GM12874 (cell line): ENCODE measurements around the gene ZC3H4.

Experiments used
- CTCF ChIP-seq: IDR thresholded peaks from 2 replicates; pipeline ENCODE4 v1.5.1; 2011; ENCODE audit warnings: low read depth, mild to moderate bottlenecking, control low read depth, low read length, moderate library complexity; ENCODE audit not compliant: insufficient read depth

The ZC3H4 gene

DNA sequence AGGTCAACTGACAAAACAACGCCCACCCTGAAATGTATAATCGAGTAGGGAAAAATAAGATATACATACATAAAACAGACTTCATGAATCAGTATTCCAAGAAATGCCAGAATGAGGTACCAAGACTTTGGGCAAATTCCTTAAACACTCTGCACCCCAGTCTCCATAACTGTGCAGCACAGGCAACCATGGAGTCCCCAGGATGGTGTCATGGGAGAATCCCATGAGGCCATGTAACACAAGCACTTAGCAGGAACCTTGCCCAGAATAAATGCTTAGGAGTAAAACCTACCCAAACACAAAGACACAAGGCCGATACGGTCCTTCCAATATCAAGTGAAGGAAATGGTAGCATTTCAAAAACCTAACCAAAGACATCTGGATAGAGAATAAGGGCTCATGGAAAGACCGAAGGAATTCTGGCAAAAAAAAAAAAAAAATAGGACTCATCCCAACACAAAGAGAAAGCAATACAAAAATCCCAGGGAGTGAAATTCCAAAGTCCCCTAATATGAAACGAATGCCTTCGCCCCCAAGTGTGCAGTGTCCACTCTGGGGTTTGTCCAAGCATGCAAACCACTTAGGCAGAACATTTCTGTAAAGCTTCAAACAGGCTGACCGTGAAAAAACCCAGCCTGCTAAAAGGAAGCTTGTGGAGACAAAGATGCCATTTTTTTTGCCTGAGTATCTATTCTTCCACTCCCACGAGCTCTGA, 11.1 kb downstream of the ZC3H4 start:
- TF ChIP-seq CTCF, result no peak

- TF ChIP-seq CTCF, result no peak
Observed at GRCh38 chr19:47100290-47100689, 13.3 kb downstream of the ZC3H4 start.

DNA sequence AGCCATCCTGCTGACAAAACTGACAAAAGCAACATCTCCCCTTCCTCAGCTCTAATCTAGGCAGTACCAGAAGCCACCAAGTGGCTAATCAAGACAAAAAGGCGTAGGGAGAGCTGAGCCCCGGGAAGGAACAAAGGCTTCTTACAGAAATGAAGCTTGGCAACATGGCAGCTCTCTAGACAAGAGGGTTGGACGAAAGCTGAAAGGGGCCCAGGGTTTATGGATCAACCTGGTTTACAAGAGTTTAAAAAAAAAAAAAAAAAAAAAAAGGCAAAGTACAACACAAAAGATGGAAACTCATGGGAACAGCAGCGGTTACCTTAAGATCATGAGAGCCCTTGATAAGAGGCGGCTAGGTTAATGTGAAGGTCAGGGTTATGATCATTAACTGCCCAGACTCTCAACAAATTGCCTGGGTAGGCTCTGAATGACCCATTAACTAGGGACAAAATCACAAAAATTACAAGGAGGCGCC, 14.0 kb downstream of the ZC3H4 start:
- TF ChIP-seq CTCF, result no peak

DNA sequence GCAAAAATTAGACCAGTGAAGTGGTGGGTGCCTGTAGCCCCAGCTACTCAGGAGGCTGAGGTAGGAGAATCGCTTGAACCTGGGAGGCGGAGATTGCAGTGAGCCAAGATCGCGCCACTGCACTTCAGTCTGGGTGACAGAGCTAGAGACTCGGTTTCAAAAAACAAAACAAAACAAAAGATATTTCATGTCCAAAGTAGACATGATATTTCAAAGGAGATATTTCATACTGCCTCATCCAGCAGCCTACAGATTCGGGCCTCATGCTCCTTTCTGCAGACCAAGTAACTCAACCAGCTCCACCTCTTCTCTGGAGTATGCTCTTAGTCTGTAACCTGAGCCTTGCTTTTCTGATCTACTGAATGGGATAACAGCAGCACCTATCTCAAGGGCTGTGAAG, 15.0 kb downstream of the ZC3H4 start:
- no peak for TF ChIP-seq CTCF

DNA sequence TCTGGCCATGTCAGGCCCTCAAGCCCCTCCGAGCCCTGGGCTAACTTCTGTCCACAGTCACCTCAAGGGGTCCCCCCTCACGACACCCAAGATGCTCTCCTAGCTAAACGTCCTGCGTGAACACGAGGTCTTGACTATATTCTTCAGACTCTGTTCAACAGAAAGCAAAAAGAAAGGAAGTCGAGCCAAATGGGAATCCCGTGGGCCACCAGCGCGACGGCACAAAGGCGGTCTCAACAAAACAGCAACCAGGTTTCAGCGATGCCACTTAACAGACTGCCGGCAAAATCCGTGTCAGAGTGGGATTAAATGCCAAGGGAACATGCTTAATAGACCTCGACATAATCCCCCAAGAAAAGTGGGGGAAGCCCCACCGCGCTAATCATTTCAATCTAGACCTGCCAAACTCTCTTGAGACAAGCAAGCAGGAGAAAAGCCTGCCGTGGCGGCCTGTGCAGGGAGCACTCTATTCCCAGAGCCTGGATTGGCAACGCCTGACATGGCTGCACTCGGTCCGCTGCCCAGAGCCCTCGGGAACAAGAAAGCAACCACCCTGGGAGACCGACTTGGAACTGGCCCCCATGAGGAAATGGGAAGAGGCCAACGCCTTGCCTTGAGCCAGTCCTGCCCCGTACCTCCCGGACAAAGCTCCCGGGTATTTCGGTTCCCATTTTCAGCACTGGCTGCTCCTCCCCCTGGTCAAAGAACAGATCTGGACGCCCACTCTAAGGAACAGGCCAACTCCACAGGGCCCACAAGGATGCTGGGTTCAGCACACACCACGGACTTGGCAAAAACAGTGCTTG, 16.0 kb downstream of the ZC3H4 start:
- TF ChIP-seq CTCF, result no peak

DNA sequence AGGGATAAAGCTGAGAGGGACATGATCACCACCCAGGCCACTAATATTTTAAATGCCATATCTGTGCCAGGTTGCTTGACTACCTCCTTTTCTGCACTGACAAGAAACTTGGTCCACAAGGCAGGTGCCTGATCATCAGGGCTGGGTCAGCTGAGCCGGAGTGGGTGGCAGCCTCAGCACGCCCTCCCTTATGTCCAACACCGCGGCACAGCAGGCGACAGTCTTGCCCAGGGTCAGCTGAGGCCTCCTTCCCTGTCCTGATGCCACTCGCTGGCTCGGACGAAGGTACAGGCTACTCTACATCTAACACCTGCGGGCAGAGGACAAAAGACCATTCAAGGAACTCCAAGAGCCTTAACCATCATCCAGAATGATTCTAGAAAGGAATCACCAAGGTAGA, 16.9 kb downstream of the ZC3H4 start:
- TF ChIP-seq CTCF, result no peak

DNA sequence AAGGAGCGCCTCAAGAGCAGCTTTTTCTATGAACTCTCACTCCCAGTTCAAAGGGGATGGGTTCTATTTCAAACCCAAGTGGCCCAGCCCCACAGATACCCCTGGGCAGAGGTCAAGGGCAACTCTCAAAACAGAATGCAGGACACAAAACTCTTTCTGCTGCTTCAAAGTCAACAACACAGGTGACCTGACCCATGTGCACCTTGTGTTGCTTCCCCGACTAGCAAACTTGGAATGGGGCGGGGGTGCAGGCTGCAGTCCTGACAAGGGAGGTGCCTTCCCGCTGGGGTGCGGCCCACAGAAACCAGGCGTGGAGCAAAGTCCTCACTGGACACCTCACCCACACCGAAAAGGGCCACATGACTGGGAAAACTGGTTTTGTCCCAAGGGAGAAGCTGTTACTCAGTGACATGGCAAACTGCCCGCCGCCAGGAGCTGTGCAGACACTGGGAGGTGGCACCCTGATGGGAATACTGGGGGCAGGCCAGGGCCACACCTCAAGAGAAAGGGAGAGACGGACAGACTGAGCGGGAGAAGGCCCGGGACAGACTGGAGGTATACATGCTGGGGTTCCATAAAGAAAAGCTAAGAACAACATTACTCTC, 17.4 kb downstream of the ZC3H4 start:
- TF ChIP-seq CTCF, result no peak
